GM12892 (cell line): ENCODE data around the gene PJVK.

Source experiments
- POLR2A ChIP-seq: IDR thresholded peaks from 2 replicates; pipeline ENCODE4 v1.6.1; 2011; ENCODE audit warnings: low read depth, low read length, control low read depth
- POLR2AphosphoS5 ChIP-seq: IDR thresholded peaks from 2 replicates; pipeline ENCODE4 v1.6.1; 2011; ENCODE audit warnings: low read depth, low read length, control low read depth

GRCh38 chr2:178427458-178427857 is 23.7 kb upstream of the PJVK start:
- TF ChIP-seq POLR2AphosphoS5 (no peak), POLR2A (no peak)
